NCI-H1694 (cell line): ENCODE data around the gene CASQ1.

Experiments used
- DNase-seq: peaks from one replicate; lab custom pipeline; 2025; lab: John Stamatoyannopoulos, UW

Gene CASQ1

DNA sequence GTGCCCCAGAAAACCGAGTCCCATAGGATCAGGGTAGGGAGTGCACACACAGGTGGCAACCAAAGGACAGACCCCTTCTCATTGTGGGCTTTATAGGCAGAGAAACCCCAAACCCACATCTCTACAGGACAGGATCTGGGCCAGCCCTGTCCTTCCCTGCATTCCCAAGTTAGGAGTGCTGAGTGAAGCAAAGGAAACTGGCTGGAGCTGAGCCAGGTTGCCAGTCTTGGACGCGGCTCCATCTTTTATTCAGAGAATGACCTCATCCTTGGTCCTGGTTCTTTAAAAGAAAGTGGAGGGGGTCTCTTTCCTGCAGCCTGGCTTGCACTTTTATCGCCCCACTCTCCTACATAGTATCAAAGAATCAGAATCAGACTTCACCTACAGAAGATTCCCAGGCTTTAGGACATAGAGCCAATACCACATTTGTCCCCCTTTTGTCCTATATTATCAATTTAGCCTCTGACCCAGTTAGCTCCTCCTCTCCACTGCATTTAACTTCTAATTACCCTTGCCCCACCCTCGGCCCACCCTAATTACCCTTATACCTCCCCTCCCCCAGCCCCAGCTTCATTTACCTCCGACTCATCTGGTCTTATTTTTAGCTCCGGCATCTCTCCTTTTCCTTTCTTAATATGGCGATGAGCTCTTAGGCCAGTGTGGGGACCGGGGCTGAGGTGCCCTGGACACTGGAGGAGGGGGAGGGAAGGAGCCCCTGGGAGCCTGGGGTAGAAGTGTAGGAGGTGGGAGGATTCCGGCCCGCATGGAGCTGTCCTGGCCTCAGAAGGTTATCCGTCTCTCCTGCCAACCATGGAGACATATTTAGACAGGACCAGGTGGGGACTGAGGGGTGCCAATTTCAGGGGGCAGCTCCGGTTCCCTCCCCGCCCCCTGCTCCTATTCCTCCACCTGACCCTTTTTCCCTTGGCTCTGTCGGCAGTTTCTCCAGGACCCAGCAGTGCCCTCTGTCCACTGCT is at the start of gene CASQ1:
Gene CASQ1 (plus strand): TSS at position 927 of the 977 bp plus-strand sequence. CDS start 177 bp downstream, outside the sequence.
- DNase-seq: no peak

DNA sequence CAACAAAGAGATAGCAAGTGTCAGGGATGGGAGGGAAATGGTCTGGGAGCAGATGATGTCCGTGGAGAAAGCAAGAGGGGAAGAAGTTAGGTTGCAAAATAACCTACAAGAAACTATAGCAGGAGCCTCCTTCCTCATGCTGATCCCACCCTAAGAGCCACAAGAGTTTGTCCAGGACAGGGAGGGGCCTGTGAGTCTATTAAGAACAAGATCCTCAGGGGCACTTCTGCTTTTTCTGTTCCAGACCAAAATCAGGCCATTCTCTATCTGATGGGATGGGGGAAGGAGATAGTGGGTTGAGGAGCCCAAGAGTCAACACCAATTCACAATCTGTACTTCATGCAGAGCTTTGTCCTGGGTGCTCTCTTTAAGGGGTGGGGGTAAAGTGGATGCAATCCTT is 46.7 kb upstream of the CASQ1 start:
- no peak for DNase-seq

GRCh38 chr1:160144921-160145320 is 45.5 kb upstream of the CASQ1 start:
- DNase-seq: no peak

DNA sequence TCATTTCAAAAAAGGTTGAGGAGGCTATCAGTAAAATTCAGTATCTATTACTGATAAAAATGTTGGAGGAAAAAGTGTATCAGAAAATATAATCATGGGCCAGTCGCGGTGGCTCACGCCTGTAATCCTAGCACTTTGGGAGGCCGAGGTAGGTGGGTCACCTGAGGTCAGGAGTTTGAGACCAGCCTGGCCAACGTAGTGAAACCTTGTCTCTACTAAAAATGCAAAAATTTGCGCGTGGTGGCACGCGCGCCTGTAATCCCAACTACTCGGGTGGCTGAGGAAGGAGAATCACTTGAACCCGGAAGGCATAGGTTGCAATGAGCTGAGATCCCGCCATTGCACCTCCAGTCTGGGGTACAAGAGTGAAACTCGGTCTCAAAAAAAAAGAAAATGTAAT is 44.3 kb upstream of the CASQ1 start:
- DNase-seq: no peak

- no peak for DNase-seq
Observed at GRCh38 chr1:160148121-160148520, 42.3 kb upstream of the CASQ1 start.

- DNase-seq: no peak
Observed at GRCh38 chr1:160149233-160149632, 41.1 kb upstream of the CASQ1 start.

DNA sequence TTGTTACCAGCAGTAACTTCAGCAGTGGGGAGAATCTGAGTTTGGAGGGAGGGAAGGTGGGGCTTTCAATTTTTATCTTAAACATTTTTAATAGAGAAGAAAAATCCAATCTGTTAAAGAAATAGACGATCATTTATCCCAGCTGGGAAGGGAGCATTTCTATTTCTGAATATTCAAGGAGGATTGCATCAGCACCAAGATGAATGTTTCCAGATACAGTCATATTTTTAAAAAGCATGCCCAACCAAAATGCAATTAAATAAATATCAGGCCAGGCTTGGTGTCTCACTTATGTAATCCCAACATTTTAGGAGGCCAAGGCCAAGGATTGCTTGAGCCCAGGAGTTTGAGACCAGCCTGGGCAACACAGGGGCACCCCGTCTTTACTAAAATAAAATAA is 40.7 kb upstream of the CASQ1 start:
- DNase-seq: no peak

- DNase-seq: no peak
Observed at GRCh38 chr1:160151303-160151702, 39.1 kb upstream of the CASQ1 start, which contains the start of gene ATP1A4. Gene ATP1A4, plus strand, starts transcription at chr1:160151603. Its CDS starts 438 bp downstream, at chr1:160152041.

- DNase-seq: no peak
Observed at GRCh38 chr1:160154790-160155189, 35.6 kb upstream of the CASQ1 start.

- no peak for DNase-seq
Observed at GRCh38 chr1:160156361-160156760, 34.0 kb upstream of the CASQ1 start.

- DNase-seq: no peak
Observed at GRCh38 chr1:160157174-160157573, 33.2 kb upstream of the CASQ1 start.

GRCh38 chr1:160158031-160158430 is 32.3 kb upstream of the CASQ1 start:
- no peak for DNase-seq

DNA sequence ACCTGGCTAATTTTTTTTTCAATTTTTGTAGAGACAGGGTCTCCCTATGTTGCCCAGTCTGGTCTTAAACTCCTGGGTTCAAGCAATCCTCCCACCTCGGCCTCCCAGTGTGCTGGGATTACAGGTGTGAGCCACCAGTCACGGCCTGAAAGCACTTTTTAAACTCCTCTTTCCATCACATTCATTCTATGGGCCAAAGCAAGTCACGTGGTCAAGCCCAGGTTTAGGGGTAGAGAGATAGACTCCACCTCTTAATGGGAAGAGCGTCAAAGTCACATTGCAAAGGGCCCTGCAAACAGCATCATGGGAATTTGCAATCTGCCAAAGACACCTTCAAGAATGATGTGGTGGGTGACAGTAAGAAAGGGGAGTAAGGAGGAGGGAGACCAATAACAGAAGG is 31.8 kb upstream of the CASQ1 start:
- DNase-seq: no peak

GRCh38 chr1:160159846-160160245 is 30.5 kb upstream of the CASQ1 start:
- no peak for DNase-seq

DNA sequence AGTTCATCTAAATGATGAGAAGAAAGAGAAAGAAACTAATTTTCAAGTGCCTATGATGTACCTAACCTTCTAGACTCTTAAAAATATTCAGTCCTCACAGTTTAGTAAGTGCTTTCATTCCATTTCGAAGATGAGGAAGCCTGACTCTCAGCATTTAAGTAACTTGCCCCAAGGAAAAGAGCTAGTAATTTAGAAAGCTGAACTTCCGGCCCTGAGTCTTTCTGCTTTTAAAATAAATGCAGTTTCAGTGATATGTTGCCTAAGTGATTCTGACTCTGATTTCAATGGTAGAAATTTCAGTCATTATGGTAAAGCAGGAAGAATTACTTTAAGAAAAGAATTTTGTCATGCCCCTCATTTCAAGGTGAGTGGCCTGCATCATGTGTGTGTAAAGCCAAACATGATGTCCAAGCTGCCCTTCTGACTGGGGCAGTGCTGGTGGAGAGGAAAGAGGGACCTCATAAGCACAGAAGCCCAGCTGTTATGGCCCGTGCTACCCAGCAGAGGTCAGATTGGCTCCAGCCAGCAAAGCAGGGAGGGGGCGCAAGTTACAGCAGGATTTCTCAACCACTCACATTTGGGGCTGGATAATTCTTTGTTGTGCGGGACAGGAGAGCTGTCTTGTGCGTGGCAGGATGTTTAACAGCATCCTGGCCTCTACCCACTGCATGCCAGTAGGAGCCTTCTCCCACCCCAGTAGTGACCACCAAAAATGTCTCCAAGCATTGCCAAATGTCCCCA is 28.2 kb upstream of the CASQ1 start:
- DNase-seq: no peak

- no peak for DNase-seq
Observed at GRCh38 chr1:160162931-160163330, 27.4 kb upstream of the CASQ1 start.

GRCh38 chr1:160163615-160164014 is 26.8 kb upstream of the CASQ1 start:
- DNase-seq: no peak

DNA sequence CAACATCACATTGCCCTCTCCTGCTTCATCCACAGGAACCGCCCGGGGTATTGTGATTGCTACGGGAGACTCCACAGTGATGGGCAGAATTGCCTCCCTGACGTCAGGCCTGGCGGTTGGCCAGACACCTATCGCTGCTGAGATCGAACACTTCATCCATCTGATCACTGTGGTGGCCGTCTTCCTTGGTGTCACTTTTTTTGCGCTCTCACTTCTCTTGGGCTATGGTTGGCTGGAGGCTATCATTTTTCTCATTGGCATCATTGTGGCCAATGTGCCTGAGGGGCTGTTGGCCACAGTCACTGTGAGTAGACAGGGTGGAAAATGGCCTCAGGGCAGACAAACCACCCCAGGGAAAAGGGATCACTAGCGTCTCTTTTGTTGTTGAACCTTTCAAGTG is 26.3 kb upstream of the CASQ1 start:
- DNase-seq: no peak

GRCh38 chr1:160166166-160166868 is 24.1 kb upstream of the CASQ1 start:
- DNase-seq: no peak

GRCh38 chr1:160167056-160167455 is 23.3 kb upstream of the CASQ1 start:
- no peak for DNase-seq

DNA sequence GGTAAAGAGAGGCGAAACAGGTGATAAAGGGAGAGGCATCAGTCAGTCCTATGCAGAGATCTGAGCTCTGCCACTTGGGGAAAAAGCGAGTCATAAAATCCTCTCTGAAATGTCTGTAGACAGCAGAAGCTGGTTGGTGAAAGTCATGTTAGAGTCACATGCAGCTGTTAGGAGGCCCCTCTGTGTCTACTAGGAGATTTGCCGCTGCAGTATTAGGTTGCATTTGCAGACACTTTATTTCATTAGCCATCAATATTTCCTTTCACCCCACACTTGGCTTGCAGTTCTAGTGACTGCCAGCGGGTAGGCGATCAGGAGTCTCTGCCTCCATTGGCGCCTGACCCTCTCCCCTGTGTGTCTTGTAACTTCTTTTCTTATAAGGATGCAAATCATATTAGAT is 22.8 kb upstream of the CASQ1 start:
- DNase-seq: no peak

DNA sequence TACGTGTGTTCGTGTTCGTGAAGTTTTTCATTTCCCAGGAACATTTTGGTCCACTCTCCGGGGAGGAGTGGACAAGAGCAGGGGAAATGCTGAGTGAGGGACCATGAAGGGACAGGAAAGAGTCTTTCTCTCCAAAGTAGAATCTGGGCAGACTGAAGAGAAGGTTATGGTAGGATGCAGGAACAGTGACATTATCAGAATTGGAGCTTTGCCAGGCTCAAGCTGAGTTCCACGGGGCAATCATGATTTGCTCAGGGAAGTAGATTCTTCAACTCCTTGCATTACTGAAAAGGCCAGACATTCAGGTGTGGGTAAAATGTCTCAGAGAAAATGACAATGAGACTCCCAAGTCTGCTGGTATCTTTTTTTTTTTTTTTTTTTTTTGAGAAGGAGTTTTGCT is 22.4 kb upstream of the CASQ1 start:
- no peak for DNase-seq
